Hepatocyte (in vitro differentiated cells): ENCODE measurements around the gene MGAT5. TPM values are rescaled to one million over a fixed set of nuclear protein-coding genes. Genes with fewer than 3 reads are reported as not detected.

Source experiments
- DNase-seq: peaks from one replicate; pipeline ENCODE4 v3.0.0-alpha.2; 2016; ENCODE audit warnings: low spot score
- H2AFZ ChIP-seq: fragments of 200-600 bp; sonication (generic); 2 replicates; pipeline ENCODE4 v1.6.0; 2016; ENCODE audit warnings: antibody characterized with exemption, mild to moderate bottlenecking
- H3K27ac ChIP-seq: fragments of 200-600 bp; sonication (generic); 2 replicates; pipeline ENCODE4 v1.5.1; 2016; ENCODE audit warnings: mild to moderate bottlenecking
- H3K27me3 ChIP-seq: fragments of 200-600 bp; sonication (generic); 2 replicates; pipeline ENCODE4 v1.6.1; 2016
- H3K36me3 ChIP-seq: fragments of 200-600 bp; sonication (generic); replicated peaks from 2 replicates; pipeline ENCODE4 v1.5.1; 2016; ENCODE audit warnings: low read depth; ENCODE audit not compliant: insufficient read depth
- H3K4me1 ChIP-seq: fragments of 200-600 bp; sonication (generic); 2 replicates; pipeline ENCODE4 v1.5.1; 2016; ENCODE audit warnings: mild to moderate bottlenecking, moderate library complexity; ENCODE audit not compliant: insufficient read depth
- H3K4me2 ChIP-seq: fragments of 200-600 bp; sonication (generic); 2 replicates; pipeline ENCODE4 v1.6.0; 2016
- H3K4me3 ChIP-seq: fragments of 200-600 bp; sonication (generic); 2 replicates; pipeline ENCODE4 v1.5.1; 2016; ENCODE audit warnings: mild to moderate bottlenecking
- H3K79me2 ChIP-seq: fragments of 200-600 bp; sonication (generic); 2 replicates; pipeline ENCODE4 v1.6.0; 2017; ENCODE audit warnings: mild to moderate bottlenecking
- H3K9me2 ChIP-seq: fragments of 200-600 bp; sonication (generic); replicated peaks from 2 replicates; pipeline ENCODE4 v1.6.0; 2017; ENCODE audit warnings: mild to moderate bottlenecking; ENCODE audit not compliant: insufficient read depth
- H3K9me3 ChIP-seq: fragments of 200-600 bp; sonication (generic); 2 replicates; pipeline ENCODE4 v1.5.1; 2016; ENCODE audit warnings: low read depth, mild to moderate bottlenecking
- H4K20me1 ChIP-seq: fragments of 200-600 bp; sonication (generic); 2 replicates; pipeline ENCODE4 v1.6.0; 2016; ENCODE audit warnings: mild to moderate bottlenecking; ENCODE audit not compliant: insufficient read depth, poor library complexity, severe bottlenecking
- CTCF ChIP-seq: fragments of 200-600 bp; sonication (generic); IDR thresholded peaks from 2 replicates; pipeline ENCODE4 v1.5.1; 2016; ENCODE audit warnings: antibody characterized with exemption, mild to moderate bottlenecking; ENCODE audit not compliant: poor library complexity
- EZH2 ChIP-seq: fragments of 200-600 bp; sonication (generic); IDR thresholded peaks from 2 replicates; pipeline ENCODE4 v1.6.1; 2016; ENCODE audit warnings: antibody characterized with exemption, mild to moderate bottlenecking, borderline replicate concordance
- EZH2phosphoT487 ChIP-seq: fragments of 200-600 bp; sonication (generic); IDR thresholded peaks from one replicate; pipeline ENCODE4 v1.6.1; 2018; ENCODE audit warnings: antibody characterized with exemption, mild to moderate bottlenecking, low read depth, moderate library complexity; ENCODE audit not compliant: unreplicated experiment, severe bottlenecking
- WGBS: methylation state at CpG from one replicate; pipeline ENCODE4 v1.1.6; 2016; ENCODE audit warnings: low lambda C conversion rate; ENCODE audit errors: missing lambda C conversion rate; 5-methylcytosine and 5-hydroxymethylcytosine counted together
- polyA plus RNA-seq: library from polyadenylated mRNA; unstranded; fragments of >200 nt; fragmentation: Nextera tagmentation; extraction: Ambion mirVana; gene quantifications from 2 replicates; pipeline ENCODE4 v1.2.1, GENCODE V29; 2016
- total RNA-seq: library from RNA; depleted of rRNA; stranded (reverse); fragments of >200 nt; gene quantifications from 2 replicates; pipeline ENCODE4 v1.2.3, GENCODE V29; 2014

MGAT5 gene
- total and polyA plus RNA-seq, 2 experiments from 2014 or later = 9.1 to 30.2 TPM

GRCh38 chr2:134372141-134372540, 118.3 kb downstream of the MGAT5 start:
- H3K4me3 ChIP-seq = no peak overlapping the region
- H4K20me1 ChIP-seq = no peaks in the 10 kb centered on the region
- no peaks in the 10 kb centered on the region for H3K36me3 ChIP-seq
- peaks cover 15% of the 10 kb centered on the region for H3K4me1 ChIP-seq
- no peak for DNase-seq
- no peaks in the 10 kb centered on the region for H3K9me3 ChIP-seq
- H3K27me3 ChIP-seq = no peaks in the 10 kb centered on the region
- no peak overlapping the region for H2AFZ ChIP-seq
- H3K79me2 ChIP-seq = no peaks in the 10 kb centered on the region
- no peaks in the 10 kb centered on the region for H3K9me2 ChIP-seq
- TF ChIP-seq EZH2 (no peak), EZH2phosphoT487 (no peak), CTCF (no peak)
- no peak overlapping the region for H3K4me2 ChIP-seq
- H3K27ac ChIP-seq = peak overlapping the region; percentile 10
- 87% methylated on average over 5 of the region's 5 CpGs for WGBS

GRCh38 chr2:134372611-134373131, 118.8 kb downstream of the MGAT5 start:
- peaks cover 15% of the 10 kb centered on the region for H3K4me1 ChIP-seq
- H3K4me3 ChIP-seq = no peak overlapping the region
- H3K27me3 ChIP-seq = no peaks in the 10 kb centered on the region
- no peak for TF ChIP-seq CTCF
- no peak for TF ChIP-seq EZH2phosphoT487
- TF ChIP-seq EZH2 = no peak
- DNase-seq = peak; percentile 28
- peak overlapping the region; percentile 10 for H3K27ac ChIP-seq
- no peaks in the 10 kb centered on the region for H3K9me2 ChIP-seq
- no peaks in the 10 kb centered on the region for H4K20me1 ChIP-seq
- no peak overlapping the region for H3K4me2 ChIP-seq
- no peaks in the 10 kb centered on the region for H3K36me3 ChIP-seq
- H3K79me2 ChIP-seq = no peaks in the 10 kb centered on the region
- 72% methylated on average over 7 of the region's 7 CpGs for WGBS
- H2AFZ ChIP-seq = no peak overlapping the region
- H3K9me3 ChIP-seq = no peaks in the 10 kb centered on the region

GRCh38 chr2:134375935-134376334, 122.1 kb downstream of the MGAT5 start:
- no peaks in the 10 kb centered on the region for H3K4me1 ChIP-seq
- H3K79me2 ChIP-seq = no peaks in the 10 kb centered on the region
- TF ChIP-seq CTCF = peak; percentile 45
- TF ChIP-seq EZH2 = no peak
- H3K4me2 ChIP-seq = no peak overlapping the region
- no peaks in the 10 kb centered on the region for H3K9me2 ChIP-seq
- H3K27me3 ChIP-seq = no peaks in the 10 kb centered on the region
- H3K27ac ChIP-seq = no peak overlapping the region
- no peaks in the 10 kb centered on the region for H3K9me3 ChIP-seq
- H3K4me3 ChIP-seq = no peak overlapping the region
- DNase-seq = peak; percentile 53
- H2AFZ ChIP-seq = no peak overlapping the region
- no peaks in the 10 kb centered on the region for H3K36me3 ChIP-seq
- 51% methylated on average over 3 of the region's 3 CpGs for WGBS
- H4K20me1 ChIP-seq = no peaks in the 10 kb centered on the region

GRCh38 chr2:134377730-134378129, 123.9 kb downstream of the MGAT5 start:
- Histone ChIP-seq H3K4me1 (no peaks in the 10 kb centered on the region), H3K9me3 (no peaks in the 10 kb centered on the region), H3K4me3 (no peak overlapping the region), H3K27me3 (no peaks in the 10 kb centered on the region), H4K20me1 (no peaks in the 10 kb centered on the region), H3K4me2 (no peak overlapping the region), H3K27ac (no peak overlapping the region), H3K9me2 (no peaks in the 10 kb centered on the region), H3K36me3 (no peaks in the 10 kb centered on the region), H2AFZ (no peak overlapping the region), H3K79me2 (no peaks in the 10 kb centered on the region)
- TF ChIP-seq EZH2phosphoT487 (no peak), EZH2 (no peak), CTCF (no peak)
- no peak for DNase-seq
- WGBS = 92% methylated on average over 7 of the region's 7 CpGs
